HG03108 (cell line): ENCODE data around the gene DUS2.
"Not testable (repeated sequence)": the region's sequence is repeated elsewhere in the genome, so short reads cannot be mapped to it uniquely, and the experiment has no call there.

Experiments used
- ATAC-seq: cut with Tn5 transposase; IDR thresholded peaks from one replicate; pipeline ENCODE4 v1.9.1; 2021; ENCODE audit warnings: moderate library complexity; ENCODE audit not compliant: unreplicated experiment

DUS2 gene

GRCh38 chr16:68089067-68089466, 66.0 kb downstream of the DUS2 start:
- ATAC-seq, result no peak

GRCh38 chr16:68090130-68090529, 67.0 kb downstream of the DUS2 start:
- ATAC-seq, result no peak

GRCh38 chr16:68090533-68090932, 67.4 kb downstream of the DUS2 start:
- ATAC-seq, result no peak

DNA sequence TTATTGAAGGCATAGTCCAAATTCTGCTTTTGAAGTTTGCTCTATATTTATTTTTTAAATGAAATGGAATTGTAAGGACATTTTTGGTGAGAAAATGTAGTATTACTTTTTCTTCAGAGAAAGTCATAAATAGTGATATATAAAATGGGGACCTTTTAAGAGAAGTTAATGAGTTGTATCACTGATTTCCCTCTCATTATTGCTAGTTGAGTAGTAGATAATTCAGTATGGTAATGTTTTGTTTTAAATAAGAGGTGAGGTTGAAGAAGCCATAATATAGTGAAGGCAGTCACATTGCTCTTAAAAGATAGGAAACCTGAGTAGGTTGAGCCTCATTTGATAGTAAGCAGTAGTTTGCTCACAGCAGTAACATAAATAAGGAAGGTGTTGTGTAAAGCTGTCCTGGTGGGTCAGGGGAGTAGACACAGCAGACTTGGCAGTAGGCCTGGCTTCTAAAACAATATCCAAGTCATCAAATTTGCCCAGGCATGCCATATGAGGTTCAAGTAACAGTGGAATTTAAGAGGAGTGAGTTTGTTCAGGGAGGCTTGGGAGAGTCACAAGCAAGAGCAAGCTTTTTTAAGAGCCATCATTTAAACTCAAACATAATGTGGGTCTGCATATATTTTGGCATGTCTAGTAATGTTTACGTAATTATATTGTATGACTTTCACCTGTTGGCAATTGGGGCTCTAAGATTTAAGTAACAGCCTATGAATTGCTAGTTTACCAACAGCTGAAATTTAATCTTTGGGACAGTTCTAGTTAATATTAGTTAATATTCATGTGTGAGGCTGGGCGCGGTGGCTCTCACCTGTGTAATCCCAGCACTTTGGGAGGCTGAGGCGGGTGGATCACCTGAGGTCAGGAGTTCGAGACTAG, 68.5 kb downstream of the DUS2 start:
- no peak for ATAC-seq

- not testable (repeated sequence) for ATAC-seq
These were observed 69.2 kb downstream of the DUS2 start for GRCh38 chr16:68092275-68092674.

DNA sequence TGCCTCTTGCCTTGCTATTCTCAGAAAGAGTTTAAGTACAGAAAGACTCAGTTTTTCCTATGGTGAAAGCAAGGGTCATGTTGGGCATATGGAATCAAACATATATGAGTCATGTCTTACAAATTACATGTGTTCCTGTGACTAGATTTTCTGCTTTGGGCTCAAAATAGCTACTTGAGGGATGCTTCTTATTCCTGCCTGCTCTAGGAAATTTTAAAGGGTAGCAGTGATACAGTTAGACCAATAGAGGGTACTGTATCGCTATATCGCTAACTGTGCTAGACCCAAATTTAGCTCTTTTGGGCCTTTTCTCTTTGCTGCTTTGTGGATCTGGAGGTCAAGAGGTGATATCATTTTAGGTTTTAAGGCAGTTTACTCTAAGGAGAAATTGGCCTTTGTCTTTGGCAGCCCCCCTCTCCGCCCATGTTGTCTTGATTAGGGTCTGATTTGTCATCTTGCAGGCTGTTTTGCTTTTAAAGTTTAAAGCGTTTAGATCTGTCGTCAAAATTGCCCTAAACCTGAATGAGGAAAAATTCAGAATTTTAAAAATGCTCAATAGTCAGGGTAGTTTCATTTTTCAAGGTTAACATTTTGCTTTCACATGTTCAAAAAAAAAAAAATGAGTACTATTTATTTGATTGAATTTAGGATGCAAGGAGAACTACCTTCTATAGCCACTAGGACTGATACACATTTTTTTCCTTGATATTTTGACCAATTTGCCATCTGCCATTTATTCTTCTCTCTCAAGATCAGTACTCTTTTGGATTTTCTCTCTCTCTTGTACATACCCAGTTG, 70.9 kb downstream of the DUS2 start:
- no peak for ATAC-seq

GRCh38 chr16:68094614-68094934, 71.5 kb downstream of the DUS2 start:
- no peak for ATAC-seq

DNA sequence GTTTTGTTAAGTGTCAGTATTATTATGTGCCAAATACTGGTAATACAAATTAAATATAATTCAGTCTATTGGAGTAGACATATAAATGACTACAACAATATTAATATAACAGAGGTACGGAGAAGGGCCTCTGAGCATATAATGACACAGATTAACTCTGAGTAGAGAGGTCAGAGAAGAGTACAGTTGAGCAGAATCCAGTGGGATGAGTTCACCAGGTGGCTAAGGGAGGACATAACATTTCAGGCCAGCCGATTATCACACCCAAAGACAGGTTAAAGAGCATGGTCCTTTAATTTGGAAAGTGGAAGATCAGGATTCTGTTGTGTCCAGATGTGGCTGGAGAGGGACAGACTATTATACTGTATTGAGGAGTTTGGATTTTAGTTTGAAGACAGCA, 73.4 kb downstream of the DUS2 start:
- ATAC-seq, result no peak

DNA sequence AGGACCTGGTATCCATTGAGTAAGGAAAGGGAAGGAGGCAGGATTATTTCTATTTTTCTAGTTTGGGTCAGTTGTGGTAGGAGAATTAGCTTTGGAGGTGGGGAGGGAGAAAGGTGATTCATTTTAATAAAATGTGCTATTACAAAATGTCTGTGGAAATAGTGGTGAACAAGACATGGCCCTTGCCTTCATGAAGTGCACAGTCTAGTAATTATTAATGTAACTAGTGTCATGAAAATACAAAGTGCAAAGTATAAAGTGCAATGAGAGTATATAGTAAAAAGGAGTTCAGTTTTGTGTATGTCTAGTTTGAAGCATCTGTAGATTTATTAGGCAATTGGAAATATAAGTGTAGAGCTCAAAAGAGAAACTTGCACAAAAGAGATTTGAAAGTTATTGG, 74.0 kb downstream of the DUS2 start:
- no peak for ATAC-seq

- ATAC-seq, result no peak
These were observed 74.8 kb downstream of the DUS2 start for GRCh38 chr16:68097895-68098294.

GRCh38 chr16:68100488-68100887, 77.4 kb downstream of the DUS2 start:
- ATAC-seq, result no peak

GRCh38 chr16:68105611-68106010, 82.5 kb downstream of the DUS2 start:
- no peak for ATAC-seq

GRCh38 chr16:68107230-68107928, 84.3 kb downstream of the DUS2 start:
- not testable (repeated sequence) for ATAC-seq

DNA sequence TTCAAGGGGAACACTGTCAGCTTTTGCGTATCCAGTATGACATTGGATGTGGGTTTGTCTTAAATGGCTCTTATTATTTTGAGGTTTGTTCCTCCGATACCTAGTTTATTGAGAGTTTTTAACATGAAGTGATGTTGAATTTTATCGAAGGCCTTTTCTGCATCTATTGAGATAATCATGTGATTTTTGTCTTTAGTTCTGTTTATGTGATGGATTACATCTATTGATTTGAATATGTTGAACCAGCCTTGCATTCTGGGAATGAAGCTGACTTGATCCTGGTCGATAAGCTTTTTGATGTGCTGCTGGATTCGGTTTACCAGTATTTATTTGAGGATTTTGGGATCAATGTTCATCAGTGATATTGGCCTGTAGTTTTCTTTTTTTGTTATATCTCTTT, 86.1 kb downstream of the DUS2 start:
- ATAC-seq, result not testable (repeated sequence)

GRCh38 chr16:68110611-68111010, 87.5 kb downstream of the DUS2 start:
- ATAC-seq, result not testable (repeated sequence)

GRCh38 chr16:68111379-68111778, 88.3 kb downstream of the DUS2 start:
- ATAC-seq, result no peak

DNA sequence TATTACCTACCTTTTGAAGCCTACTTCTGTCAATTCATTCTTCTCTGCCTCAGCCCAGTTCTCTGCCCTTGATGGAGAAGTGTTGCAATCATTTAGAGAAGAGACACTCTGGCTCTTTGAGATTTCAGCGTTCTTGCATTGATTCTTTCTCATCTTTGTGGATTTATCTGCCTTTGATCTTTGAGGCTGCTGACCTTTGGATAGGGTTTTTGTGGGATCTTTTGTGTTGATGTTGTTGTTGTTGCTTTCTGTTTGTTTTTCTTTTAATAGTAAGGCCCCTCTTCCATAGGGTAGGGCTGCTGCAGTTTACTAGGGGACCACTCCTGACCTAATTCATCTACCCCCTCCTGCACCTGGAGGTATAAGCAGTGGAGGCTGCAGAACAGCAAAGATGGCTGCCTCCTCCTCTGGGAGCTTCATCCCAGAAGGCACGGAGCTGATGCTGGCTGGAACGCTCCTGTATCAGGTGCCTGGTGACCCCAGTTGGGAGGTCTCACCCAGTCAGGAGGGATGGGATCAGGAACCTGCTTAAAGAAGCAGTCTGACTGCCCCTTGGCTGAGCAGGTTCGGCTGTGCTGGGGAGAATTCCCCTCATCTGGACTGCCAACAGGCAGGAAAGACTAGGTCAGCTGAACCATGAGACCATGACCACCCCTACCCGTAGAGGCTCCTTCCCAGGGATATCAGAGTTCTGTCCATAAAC, 90.1 kb downstream of the DUS2 start:
- ATAC-seq, result no peak

- ATAC-seq, result no peak
These were observed 90.7 kb downstream of the DUS2 start for GRCh38 chr16:68113765-68114240.

GRCh38 chr16:68114939-68115338, 91.9 kb downstream of the DUS2 start:
- ATAC-seq, result not testable (repeated sequence)

DNA sequence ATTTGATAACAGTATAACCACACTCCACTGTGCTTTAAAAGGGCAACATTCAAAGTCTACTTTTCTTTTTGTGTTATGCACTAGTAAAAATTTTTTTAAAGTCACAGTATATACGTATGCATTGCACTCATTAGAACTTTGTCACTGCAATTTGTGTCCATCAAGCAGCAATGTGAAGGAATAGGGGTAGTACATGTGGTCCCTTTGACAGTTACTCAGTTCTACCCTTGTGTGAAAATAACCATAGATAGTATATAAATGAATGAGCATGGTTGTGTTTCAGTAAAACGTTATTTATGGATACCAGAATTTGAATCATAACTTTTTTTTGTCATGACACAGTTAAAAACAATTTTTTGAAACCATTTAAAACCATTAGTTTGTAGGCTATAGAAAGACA, 92.8 kb downstream of the DUS2 start:
- no peak for ATAC-seq
